ENCODE results near the gene ICAM2.

The ICAM2 gene

GRCh38 chr17:64020056-64020766, at the start of gene ICAM2:
Gene ICAM2 (minus strand): TSS chr17:64020633. CDS start chr17:64006691, 13,942 bp downstream.
- no peaks in the 10 kb centered on the region for H3K9me3 Mint-ChIP-seq
- H3K4me3 Mint-ChIP-seq, result peak within 1 kb of the TSS; percentile 88

GRCh38 chr17:64070213-64070612, 49.8 kb upstream of the ICAM2 start:
- H3K27me3 Mint-ChIP-seq, result no peaks in the 10 kb centered on the region
- H3K4me3 Mint-ChIP-seq, result no peak overlapping the region
- peaks cover 88% of the 10 kb centered on the region for H3K36me3 Mint-ChIP-seq (ENCODE audit: low read depth)
- no peak for DNase-seq
- H3K9me3 Mint-ChIP-seq, result peaks cover 9% of the 10 kb centered on the region
- no peak overlapping the region for H3K27ac Mint-ChIP-seq
- no peaks in the 10 kb centered on the region for H3K4me1 Mint-ChIP-seq (ENCODE audit: low read depth)

More at GRCh38 chr17:64020056-64020766, at the start of gene ICAM2:
- peak; percentile 85 for DNase-seq
- Mint-ChIP-seq H3K4me1 (ENCODE audit: low read depth) (peaks cover 82% of the 10 kb centered on the region), H3K27ac (peak within 1 kb of the TSS; percentile 99), H3K36me3 (ENCODE audit: low read depth) (peaks cover 17% of the 10 kb centered on the region), H3K27me3 (no peaks in the 10 kb centered on the region)

GRCh38 chr17:64069143-64069542, 48.7 kb upstream of the ICAM2 start:
- peaks cover 9% of the 10 kb centered on the region for H3K9me3 Mint-ChIP-seq
- no peaks in the 10 kb centered on the region for H3K27me3 Mint-ChIP-seq
- no peak for DNase-seq
- H3K27ac Mint-ChIP-seq, result no peak overlapping the region
- H3K36me3 Mint-ChIP-seq (ENCODE audit: low read depth), result peaks cover 88% of the 10 kb centered on the region
- no peaks in the 10 kb centered on the region for H3K4me1 Mint-ChIP-seq (ENCODE audit: low read depth)
- H3K4me3 Mint-ChIP-seq, result no peak overlapping the region

- no peak for DNase-seq
- H3K9me3 Mint-ChIP-seq, result peaks cover 9% of the 10 kb centered on the region
- peaks cover 8% of the 10 kb centered on the region for H3K4me1 Mint-ChIP-seq (ENCODE audit: low read depth)
- H3K36me3 Mint-ChIP-seq (ENCODE audit: low read depth), result peaks cover 94% of the 10 kb centered on the region
- peak overlapping the region; percentile 23 for H3K27ac Mint-ChIP-seq
- H3K4me3 Mint-ChIP-seq, result no peak overlapping the region
- no peaks in the 10 kb centered on the region for H3K27me3 Mint-ChIP-seq
These were observed 47.2 kb upstream of the ICAM2 start for GRCh38 chr17:64067657-64068056.

GRCh38 chr17:64066716-64067115, 46.3 kb upstream of the ICAM2 start:
- peaks cover 16% of the 10 kb centered on the region for H3K4me1 Mint-ChIP-seq (ENCODE audit: low read depth)
- no peak overlapping the region for H3K4me3 Mint-ChIP-seq
- peaks cover 9% of the 10 kb centered on the region for H3K9me3 Mint-ChIP-seq
- DNase-seq, result no peak
- no peak overlapping the region for H3K27ac Mint-ChIP-seq
- no peaks in the 10 kb centered on the region for H3K27me3 Mint-ChIP-seq
- H3K36me3 Mint-ChIP-seq (ENCODE audit: low read depth), result peaks cover 88% of the 10 kb centered on the region

- Mint-ChIP-seq H3K9me3 (peaks cover 7% of the 10 kb centered on the region), H3K4me3 (no peak overlapping the region), H3K27me3 (no peaks in the 10 kb centered on the region), H3K4me1 (ENCODE audit: low read depth) (peaks cover 31% of the 10 kb centered on the region), H3K27ac (no peak overlapping the region), H3K36me3 (ENCODE audit: low read depth) (peaks cover 83% of the 10 kb centered on the region)
- DNase-seq, result no peak
These were observed 44.7 kb upstream of the ICAM2 start for GRCh38 chr17:64065161-64065560.

GRCh38 chr17:64064331-64064730, 43.9 kb upstream of the ICAM2 start:
- H3K27me3 Mint-ChIP-seq, result no peaks in the 10 kb centered on the region
- H3K27ac Mint-ChIP-seq, result peak overlapping the region; percentile 28
- H3K36me3 Mint-ChIP-seq (ENCODE audit: low read depth), result peaks cover 83% of the 10 kb centered on the region
- no peaks in the 10 kb centered on the region for H3K9me3 Mint-ChIP-seq
- DNase-seq, result no peak
- no peak overlapping the region for H3K4me3 Mint-ChIP-seq
- H3K4me1 Mint-ChIP-seq (ENCODE audit: low read depth), result peaks cover 34% of the 10 kb centered on the region

GRCh38 chr17:64063766-64064224, 43.4 kb upstream of the ICAM2 start:
- H3K36me3 Mint-ChIP-seq (ENCODE audit: low read depth), result peaks cover 83% of the 10 kb centered on the region
- H3K9me3 Mint-ChIP-seq, result no peaks in the 10 kb centered on the region
- H3K4me3 Mint-ChIP-seq, result no peak overlapping the region
- peak; percentile 61 for DNase-seq
- H3K27me3 Mint-ChIP-seq, result no peaks in the 10 kb centered on the region
- peak overlapping the region; percentile 22 for H3K27ac Mint-ChIP-seq
- H3K4me1 Mint-ChIP-seq (ENCODE audit: low read depth), result peaks cover 34% of the 10 kb centered on the region

GRCh38 chr17:64063088-64063487, 42.7 kb upstream of the ICAM2 start:
- H3K9me3 Mint-ChIP-seq, result no peaks in the 10 kb centered on the region
- peaks cover 36% of the 10 kb centered on the region for H3K4me1 Mint-ChIP-seq (ENCODE audit: low read depth)
- no peak for DNase-seq
- no peaks in the 10 kb centered on the region for H3K27me3 Mint-ChIP-seq
- peak overlapping the region; percentile 27 for H3K27ac Mint-ChIP-seq
- no peak overlapping the region for H3K4me3 Mint-ChIP-seq
- H3K36me3 Mint-ChIP-seq (ENCODE audit: low read depth), result peaks cover 82% of the 10 kb centered on the region

- Mint-ChIP-seq H3K4me1 (ENCODE audit: low read depth) (peaks cover 47% of the 10 kb centered on the region), H3K4me3 (no peak overlapping the region), H3K9me3 (no peaks in the 10 kb centered on the region), H3K27me3 (no peaks in the 10 kb centered on the region), H3K36me3 (ENCODE audit: low read depth) (peaks cover 83% of the 10 kb centered on the region), H3K27ac (peak overlapping the region; percentile 85)
- DNase-seq, result no peak
These were observed 40.9 kb upstream of the ICAM2 start for GRCh38 chr17:64061178-64061898.

- H3K27me3 Mint-ChIP-seq, result no peaks in the 10 kb centered on the region
- peaks cover 84% of the 10 kb centered on the region for H3K36me3 Mint-ChIP-seq (ENCODE audit: low read depth)
- H3K27ac Mint-ChIP-seq, result peak overlapping the region; percentile 85
- H3K4me3 Mint-ChIP-seq, result no peak overlapping the region
- DNase-seq, result no peak
- H3K9me3 Mint-ChIP-seq, result no peaks in the 10 kb centered on the region
- H3K4me1 Mint-ChIP-seq (ENCODE audit: low read depth), result peaks cover 53% of the 10 kb centered on the region
These were observed 39.9 kb upstream of the ICAM2 start for GRCh38 chr17:64060331-64060730.

- H3K27me3 Mint-ChIP-seq, result no peaks in the 10 kb centered on the region
- H3K4me3 Mint-ChIP-seq, result no peak overlapping the region
- H3K4me1 Mint-ChIP-seq (ENCODE audit: low read depth), result peaks cover 53% of the 10 kb centered on the region
- H3K9me3 Mint-ChIP-seq, result no peaks in the 10 kb centered on the region
- H3K27ac Mint-ChIP-seq, result peak overlapping the region; percentile 85
- no peak for DNase-seq
- H3K36me3 Mint-ChIP-seq (ENCODE audit: low read depth), result peaks cover 86% of the 10 kb centered on the region
These were observed 39.3 kb upstream of the ICAM2 start for GRCh38 chr17:64059756-64060155.

- no peak overlapping the region for H3K4me3 Mint-ChIP-seq
- H3K9me3 Mint-ChIP-seq, result no peaks in the 10 kb centered on the region
- H3K36me3 Mint-ChIP-seq (ENCODE audit: low read depth), result peaks cover 86% of the 10 kb centered on the region
- no peak for DNase-seq
- peak overlapping the region; percentile 9 for H3K27ac Mint-ChIP-seq
- H3K27me3 Mint-ChIP-seq, result no peaks in the 10 kb centered on the region
- H3K4me1 Mint-ChIP-seq (ENCODE audit: low read depth), result peaks cover 50% of the 10 kb centered on the region
These were observed 38.2 kb upstream of the ICAM2 start for GRCh38 chr17:64058621-64059020.

GRCh38 chr17:64057701-64058263, 37.3 kb upstream of the ICAM2 start:
- peaks cover 86% of the 10 kb centered on the region for H3K36me3 Mint-ChIP-seq (ENCODE audit: low read depth)
- no peaks in the 10 kb centered on the region for H3K27me3 Mint-ChIP-seq
- H3K4me3 Mint-ChIP-seq, result no peak overlapping the region
- peaks cover 45% of the 10 kb centered on the region for H3K4me1 Mint-ChIP-seq (ENCODE audit: low read depth)
- peak overlapping the region; percentile 32 for H3K27ac Mint-ChIP-seq
- H3K9me3 Mint-ChIP-seq, result no peaks in the 10 kb centered on the region
- DNase-seq, result no peak
